Measurements from ENCODE around the gene SPOCK2.
"Not testable (repeated sequence)": the region's sequence is repeated elsewhere in the genome, so short reads cannot be mapped to it uniquely, and the experiment has no call there.

Gene SPOCK2, protein sequence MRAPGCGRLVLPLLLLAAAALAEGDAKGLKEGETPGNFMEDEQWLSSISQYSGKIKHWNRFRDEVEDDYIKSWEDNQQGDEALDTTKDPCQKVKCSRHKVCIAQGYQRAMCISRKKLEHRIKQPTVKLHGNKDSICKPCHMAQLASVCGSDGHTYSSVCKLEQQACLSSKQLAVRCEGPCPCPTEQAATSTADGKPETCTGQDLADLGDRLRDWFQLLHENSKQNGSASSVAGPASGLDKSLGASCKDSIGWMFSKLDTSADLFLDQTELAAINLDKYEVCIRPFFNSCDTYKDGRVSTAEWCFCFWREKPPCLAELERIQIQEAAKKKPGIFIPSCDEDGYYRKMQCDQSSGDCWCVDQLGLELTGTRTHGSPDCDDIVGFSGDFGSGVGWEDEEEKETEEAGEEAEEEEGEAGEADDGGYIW

GRCh38 chr10:72087969-72088888, at the start of gene SPOCK2:
Gene SPOCK2 (minus strand): TSS chr10:72088551. CDS start chr10:72088328, 223 bp downstream.
- peak within 1 kb of the TSS; percentile 1; the same call in 1 of the 2 replicates for H3K4me3 ChIP-seq (ENCODE audit: low read depth, low read length)

DNA sequence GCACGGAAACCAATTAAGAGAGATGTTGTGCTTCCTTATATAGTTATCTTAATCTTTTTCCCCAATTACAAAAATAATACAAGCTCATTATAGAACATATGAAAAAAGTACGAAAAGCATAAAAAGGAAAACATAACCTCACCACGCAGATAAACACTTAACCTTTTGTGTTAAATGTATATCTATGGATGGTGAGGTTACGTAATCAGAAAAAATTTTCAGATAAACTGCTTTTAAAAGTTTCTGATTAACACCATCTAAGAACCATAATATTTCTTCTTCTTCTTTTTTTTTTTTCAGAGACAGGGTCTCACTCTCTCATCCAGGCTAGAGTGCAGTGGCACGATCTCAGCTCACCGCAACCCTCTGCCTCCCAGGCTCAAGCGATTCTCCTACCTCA, 49.2 kb upstream of the SPOCK2 start:
- TF ChIP-seq, protein P1, sequence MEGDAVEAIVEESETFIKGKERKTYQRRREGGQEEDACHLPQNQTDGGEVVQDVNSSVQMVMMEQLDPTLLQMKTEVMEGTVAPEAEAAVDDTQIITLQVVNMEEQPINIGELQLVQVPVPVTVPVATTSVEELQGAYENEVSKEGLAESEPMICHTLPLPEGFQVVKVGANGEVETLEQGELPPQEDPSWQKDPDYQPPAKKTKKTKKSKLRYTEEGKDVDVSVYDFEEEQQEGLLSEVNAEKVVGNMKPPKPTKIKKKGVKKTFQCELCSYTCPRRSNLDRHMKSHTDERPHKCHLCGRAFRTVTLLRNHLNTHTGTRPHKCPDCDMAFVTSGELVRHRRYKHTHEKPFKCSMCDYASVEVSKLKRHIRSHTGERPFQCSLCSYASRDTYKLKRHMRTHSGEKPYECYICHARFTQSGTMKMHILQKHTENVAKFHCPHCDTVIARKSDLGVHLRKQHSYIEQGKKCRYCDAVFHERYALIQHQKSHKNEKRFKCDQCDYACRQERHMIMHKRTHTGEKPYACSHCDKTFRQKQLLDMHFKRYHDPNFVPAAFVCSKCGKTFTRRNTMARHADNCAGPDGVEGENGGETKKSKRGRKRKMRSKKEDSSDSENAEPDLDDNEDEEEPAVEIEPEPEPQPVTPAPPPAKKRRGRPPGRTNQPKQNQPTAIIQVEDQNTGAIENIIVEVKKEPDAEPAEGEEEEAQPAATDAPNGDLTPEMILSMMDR (IDR thresholded peaks at IDR 0.05; ENCODE audit: low read depth, low read length): no peak
- no peak overlapping the region for H3K4me3 ChIP-seq (ENCODE audit: low read depth, low read length)

More at GRCh38 chr10:72087969-72088888, at the start of gene SPOCK2:
- TF ChIP-seq, protein P1 (IDR thresholded peaks at IDR 0.05; ENCODE audit: low read depth, low read length): no peak

GRCh38 chr10:72136225-72136624, 47.9 kb upstream of the SPOCK2 start:
- H3K4me3 ChIP-seq (ENCODE audit: low read depth, low read length): not testable (repeated sequence)

DNA sequence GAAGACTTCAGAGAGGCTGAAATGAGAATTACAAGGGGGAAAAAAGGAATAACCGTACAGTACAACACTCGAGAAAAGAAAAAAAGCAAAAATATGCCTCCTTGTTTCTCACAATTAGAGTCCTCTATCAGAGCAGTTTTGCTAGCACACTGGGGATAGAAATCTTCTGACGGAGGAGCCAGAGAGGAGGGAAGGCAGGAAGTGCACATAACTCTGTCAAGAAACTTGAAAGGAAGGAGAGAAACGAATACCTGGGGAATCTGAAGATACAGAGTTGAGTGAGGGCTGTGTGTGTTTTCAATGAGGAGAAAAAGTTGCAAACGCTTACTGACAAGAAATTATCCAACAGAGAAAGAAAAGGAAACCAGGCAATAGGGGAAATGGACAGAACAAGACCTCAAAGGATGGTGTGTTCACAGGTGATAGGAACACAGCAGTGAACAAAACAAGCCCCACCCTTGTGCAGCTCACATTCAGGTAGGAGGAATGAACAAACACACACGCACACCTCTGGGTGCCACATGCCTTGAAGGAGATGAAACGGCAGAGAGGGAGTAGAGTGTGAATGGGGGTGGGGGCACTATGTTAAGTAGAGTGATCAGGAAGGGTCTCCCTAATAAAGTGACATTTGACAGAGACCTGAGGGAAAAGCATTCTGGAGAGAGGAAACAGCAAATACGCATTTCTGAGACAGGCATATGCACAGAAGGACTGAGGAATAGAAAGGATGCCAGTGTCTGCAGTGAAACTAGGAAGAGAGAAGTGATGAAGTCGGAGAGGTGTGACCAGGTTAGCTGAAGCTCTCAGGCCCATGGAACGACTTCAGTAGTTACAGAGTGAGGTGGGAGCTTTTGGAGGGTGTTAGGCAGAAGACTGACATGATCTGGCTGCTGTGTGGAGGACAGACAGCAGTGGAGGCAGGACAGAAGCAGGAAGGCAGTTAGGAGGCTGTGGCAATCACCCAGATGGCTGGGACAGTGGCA, 46.7 kb upstream of the SPOCK2 start:
- TF ChIP-seq, protein P1 (IDR thresholded peaks at IDR 0.05; ENCODE audit: low read depth, low read length): no peak

GRCh38 chr10:72133517-72133916, 45.2 kb upstream of the SPOCK2 start:
- no peak overlapping the region for H3K4me3 ChIP-seq (ENCODE audit: low read depth, low read length)
- TF ChIP-seq, protein P1 (IDR thresholded peaks at IDR 0.05; ENCODE audit: low read depth, low read length): no peak

More for the DNA sequence above, 46.7 kb upstream of the SPOCK2 start:
- H3K4me3 ChIP-seq (ENCODE audit: low read depth, low read length): no peak overlapping the region

DNA sequence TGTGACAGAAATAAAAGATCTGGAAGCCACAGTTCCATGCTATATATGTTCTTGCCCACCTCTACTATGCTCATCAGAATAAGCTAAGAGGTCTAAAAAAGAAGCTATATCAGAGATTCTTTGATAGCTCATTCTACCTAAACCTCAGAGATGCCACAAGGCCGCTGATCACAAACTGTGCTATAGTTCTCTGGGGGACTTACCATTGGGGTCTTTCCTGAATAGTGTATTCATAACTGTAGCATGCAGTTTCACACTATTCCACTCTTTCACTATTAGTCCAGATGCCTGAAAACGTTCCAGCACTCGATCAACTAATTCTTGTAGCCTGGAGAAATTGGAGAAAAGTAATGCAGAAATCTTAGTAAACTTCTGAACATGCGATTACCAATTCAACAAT, 44.5 kb upstream of the SPOCK2 start:
- H3K4me3 ChIP-seq (ENCODE audit: low read depth, low read length): no peak overlapping the region
- TF ChIP-seq, protein P1 (IDR thresholded peaks at IDR 0.05; ENCODE audit: low read depth, low read length): no peak

DNA sequence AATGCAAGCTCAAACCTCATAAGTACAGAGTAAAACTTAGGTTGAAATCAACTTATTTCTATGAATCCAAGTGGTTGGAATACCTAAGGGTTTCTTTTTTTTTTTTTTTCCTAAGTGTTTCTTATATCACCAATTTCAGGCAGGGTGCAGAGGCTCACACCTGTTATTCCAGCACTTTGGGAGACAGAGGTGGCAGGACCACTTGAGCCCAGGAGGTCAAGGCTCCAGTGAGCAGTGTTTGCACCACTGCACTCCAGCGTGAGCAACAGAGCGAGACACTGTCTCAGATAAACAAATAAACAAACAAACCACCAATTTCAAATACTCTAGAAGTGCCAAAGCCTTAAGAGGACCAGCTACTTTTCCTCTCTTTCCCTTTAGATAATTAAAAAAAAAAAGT, 39.2 kb upstream of the SPOCK2 start:
- TF ChIP-seq, protein P1 (IDR thresholded peaks at IDR 0.05; ENCODE audit: low read depth, low read length): no peak
- no peak overlapping the region for H3K4me3 ChIP-seq (ENCODE audit: low read depth, low read length)

Data from WI38 (cell line).